HG03196 (cell line): ENCODE measurements around the gene UPF2.
"Not testable (repeated sequence)": the region's sequence is repeated elsewhere in the genome, so short reads cannot be mapped to it uniquely, and the experiment has no call there.

Source experiments
- ATAC-seq: cut with Tn5 transposase; IDR thresholded peaks from one replicate; pipeline ENCODE4 v1.9.1; 2021; ENCODE audit not compliant: unreplicated experiment

UPF2 gene

GRCh38 chr10:12042797-12043651, at the start of gene UPF2:
Gene UPF2, minus strand, starts transcription at chr10:12042809. Its CDS starts 7,386 bp downstream, at chr10:12035423.
- peak; percentile 66 for ATAC-seq

- ATAC-seq: no peak
Observed at GRCh38 chr10:12091421-12091820, 48.8 kb upstream of the UPF2 start.

- ATAC-seq: no peak
Observed at GRCh38 chr10:12088919-12089318, 46.3 kb upstream of the UPF2 start.

DNA sequence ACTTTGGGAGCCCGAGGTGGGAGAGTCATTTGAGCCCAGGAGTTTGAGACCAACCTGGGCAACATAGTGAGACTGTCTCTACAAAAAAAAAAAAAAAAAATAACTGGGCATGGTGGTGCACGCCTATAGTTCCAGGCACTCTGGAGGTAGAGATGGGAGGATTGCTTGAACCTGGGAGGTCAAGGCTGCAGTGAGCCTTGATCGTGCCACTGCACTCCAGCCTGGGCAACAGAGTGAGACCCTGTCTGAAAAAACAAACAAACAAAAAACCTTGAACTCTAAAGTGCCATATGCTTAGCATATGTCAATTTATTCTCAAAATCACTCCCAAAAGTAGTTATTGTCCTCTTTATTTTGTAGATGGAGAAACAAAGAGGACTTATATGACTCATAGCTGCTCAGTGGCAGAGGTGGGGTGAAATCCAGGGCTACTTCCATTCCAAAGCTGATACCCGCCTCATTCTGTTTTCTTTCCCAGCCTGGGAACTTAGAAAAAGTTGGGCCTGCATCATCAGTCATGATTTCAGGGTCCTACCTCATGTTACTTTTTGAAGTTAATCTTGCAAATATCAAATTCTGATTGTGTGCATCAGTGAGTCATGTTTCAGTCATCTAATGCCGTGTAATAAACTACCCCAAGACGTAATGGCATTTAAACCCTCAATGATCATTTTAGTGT, 39.4 kb upstream of the UPF2 start:
- ATAC-seq: no peak

- ATAC-seq: no peak
Observed at GRCh38 chr10:12081470-12081869, 38.9 kb upstream of the UPF2 start.

DNA sequence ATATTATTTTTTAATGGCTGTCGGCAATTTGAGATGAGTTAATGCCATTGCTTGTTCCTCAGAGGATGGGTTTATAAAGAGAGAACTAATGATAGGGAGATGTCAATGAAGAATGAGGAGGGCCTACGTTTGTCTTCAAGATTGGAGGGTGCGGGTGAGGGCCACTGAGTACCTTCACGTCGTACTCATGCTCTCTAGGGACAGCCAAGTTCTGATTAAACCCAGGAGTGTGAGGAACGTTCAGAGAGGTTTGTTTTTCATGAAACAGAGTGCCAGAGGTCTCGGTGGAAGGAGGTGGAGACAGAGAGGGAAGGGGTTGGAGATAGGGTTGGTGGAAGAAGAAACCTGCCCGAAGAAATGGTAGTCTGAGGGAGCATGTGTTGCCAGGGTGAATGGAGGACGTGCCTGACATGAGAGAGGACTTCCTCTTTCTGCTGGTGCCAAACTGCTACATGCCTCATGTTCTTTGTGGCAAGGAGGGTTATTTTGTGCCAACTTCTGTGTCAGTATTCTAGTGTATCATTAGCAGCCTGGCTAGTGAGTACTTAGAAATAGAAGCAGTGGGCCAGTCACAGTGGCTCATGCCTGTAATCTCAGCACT, 35.1 kb upstream of the UPF2 start:
- ATAC-seq: no peak

GRCh38 chr10:12073526-12073925, 30.9 kb upstream of the UPF2 start:
- no peak for ATAC-seq

DNA sequence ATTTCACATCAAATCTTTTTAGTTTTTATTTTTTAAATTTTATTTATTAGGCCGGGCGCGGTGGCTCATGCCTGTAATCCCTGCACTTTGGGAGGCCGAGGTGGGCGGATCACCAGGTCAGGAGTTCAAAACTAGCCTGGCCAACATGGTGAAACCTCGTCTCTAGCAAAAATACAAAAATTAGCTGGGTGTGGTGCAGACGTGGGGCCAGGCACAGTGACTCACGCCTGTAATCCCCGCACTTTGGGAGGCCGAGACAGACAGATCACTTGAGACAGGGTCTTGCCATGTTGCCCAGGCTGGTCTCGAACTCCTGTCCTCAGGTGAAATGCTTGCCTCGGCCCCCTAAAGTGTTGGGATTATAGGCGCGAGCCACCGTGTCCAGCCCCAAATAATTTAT, 28.8 kb upstream of the UPF2 start:
- not testable (repeated sequence) for ATAC-seq

DNA sequence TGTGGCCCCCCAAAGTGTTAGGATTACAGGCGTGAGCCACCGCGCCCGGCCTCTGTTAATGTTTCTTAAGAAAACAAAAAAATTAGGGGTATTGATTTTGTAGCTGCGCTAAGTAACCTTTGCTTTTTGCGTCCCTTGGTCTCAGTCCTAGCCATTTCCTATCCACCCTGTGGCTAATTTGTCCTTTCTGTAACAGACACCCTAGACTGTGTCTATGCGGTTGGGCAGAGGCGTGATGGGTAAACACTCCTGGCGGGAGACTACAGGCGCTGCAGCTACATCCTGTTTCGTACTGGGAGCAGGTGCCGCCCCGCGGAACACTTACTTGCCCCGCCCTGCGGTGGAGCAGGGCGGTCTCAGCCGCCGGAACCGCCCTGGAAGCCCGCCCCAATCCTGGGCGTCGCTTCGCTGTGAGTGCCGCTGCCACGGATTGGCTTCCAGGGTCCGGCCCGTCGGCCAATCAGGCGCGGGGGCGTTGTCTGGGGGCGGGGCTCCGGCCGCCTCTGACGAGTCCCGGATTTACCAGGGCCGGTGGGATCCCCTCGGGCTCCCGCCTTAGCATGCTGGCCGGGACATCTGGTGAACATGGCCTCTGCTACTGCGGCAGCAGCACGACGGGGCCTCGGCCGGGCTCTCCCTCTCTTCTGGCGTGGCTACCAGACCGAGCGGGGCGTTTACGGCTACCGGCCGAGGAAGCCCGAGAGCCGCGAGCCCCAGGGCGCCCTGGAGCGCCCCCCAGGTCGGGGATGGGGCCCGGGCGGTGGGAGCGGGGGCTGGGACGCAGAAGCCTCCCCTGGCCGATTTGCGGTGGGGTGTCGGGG, 26.1 kb upstream of the UPF2 start, which contains the start of gene DHTKD1:
Gene DHTKD1, plus strand, starts transcription at position 506 of the 821 bp plus-strand sequence. Its CDS starts 80 bp downstream, at position 586.
- ATAC-seq: peak; percentile 96

DNA sequence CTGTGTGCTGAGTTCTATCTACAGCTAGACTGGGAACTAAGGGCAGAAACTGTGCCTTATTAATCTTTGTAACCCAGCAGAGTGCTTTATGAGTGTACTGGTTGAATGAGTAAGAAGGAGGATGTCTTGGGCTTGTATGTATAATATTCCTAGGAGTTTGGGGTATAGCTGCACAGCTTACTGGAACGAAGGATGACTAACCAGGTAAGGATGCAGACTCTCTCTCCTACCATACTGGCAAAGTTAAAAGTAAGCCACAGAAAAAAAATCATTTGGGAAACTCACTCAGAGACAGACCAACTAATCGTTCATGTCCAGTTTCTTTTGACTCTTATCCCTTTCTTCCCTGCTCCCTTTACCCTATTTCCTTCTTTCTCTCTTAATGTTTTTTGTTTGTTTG, 24.7 kb upstream of the UPF2 start:
- ATAC-seq: no peak

GRCh38 chr10:12063483-12063818, 20.8 kb upstream of the UPF2 start:
- ATAC-seq: no peak

DNA sequence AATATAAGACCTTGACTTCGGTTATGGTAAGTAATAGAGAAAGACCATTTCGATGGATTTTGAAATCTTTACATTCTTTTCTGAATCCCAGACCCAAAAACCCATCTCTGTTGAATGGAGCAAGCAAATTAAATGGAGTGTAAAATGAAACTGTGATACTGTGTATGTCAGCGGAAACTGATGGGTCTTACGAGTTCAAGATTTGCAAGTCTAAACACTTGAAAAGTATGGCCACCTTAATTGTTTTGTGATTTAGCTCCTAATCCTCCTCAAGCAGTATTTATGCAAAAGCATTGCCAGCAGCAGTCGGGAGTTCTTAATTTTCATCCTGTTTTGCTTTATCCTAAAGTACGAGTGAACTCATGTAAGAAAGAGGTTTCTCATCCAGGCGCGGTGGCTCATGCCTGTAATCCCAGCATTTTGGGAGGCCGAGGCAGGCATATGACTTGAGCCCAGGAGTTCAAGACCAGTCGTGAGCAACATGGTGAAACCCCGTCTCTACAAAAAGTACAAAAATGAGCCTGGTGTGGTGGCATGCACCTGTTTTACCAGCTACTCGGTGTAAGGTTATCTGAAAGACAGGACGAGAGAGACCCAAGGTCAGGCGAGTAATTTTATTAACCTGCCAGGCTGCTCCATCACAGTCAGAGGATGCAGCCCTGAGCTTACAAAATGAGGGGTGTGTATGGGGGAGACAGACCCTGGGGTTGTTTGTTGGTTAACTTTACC, 20.3 kb upstream of the UPF2 start:
- no peak for ATAC-seq

DNA sequence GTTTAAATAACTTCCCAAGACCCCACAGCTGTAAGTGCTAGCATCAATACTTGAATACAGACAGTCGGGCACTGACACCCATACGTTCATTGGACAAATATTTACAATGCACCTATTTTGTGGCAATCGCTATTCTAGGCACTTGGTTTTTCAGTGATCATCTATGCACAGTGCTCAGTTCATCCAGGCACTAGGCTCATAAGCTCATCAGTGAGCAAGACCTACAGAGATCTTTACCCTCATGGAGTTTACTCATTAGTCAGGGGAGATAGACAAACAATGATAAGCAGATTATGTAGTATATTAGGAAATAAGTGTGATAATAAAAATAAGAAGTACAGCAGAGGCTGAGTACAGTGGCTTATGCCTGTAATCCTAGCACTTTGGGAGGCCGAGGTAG, 18.5 kb upstream of the UPF2 start:
- no peak for ATAC-seq

- ATAC-seq: no peak
Observed at GRCh38 chr10:12056748-12057147, 14.1 kb upstream of the UPF2 start.

DNA sequence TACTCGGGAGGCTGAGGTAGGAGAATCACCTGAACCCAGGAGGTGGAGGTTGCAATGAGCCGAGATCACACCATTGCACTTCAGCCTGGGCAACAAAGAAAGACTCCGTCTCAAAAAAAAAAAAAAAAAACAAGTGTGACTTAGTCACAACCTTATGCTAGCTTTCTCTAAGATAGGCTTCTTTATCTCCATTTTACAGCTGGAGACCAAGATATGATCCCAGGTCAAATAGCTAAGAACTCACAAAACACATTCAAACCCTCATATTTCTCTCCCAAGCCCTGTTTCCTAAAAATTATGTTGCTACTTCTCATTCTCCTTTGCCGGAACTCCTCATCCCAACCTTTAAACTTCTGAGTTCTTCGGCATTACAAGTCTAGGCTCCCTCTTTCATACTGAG, 13.1 kb upstream of the UPF2 start:
- ATAC-seq: no peak

DNA sequence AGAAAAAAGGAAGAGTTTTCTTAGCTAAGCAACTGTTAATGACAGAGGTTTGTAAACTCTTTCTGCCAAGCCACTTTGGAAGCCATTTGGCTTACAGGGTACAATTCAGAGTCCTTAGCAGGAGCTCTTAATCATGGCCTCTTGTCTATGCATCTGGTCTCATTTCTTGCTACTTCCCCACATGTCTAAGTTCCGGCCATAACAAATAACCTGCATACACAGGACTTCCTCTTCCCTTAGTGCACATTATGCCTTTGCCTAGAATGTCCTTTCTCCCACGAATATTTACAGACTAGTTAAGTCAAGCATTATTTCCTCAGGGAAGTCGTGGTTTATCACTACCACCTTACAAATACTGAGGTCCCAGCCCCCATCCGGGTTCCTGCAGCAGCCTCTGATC, 8.6 kb upstream of the UPF2 start:
- ATAC-seq: no peak

DNA sequence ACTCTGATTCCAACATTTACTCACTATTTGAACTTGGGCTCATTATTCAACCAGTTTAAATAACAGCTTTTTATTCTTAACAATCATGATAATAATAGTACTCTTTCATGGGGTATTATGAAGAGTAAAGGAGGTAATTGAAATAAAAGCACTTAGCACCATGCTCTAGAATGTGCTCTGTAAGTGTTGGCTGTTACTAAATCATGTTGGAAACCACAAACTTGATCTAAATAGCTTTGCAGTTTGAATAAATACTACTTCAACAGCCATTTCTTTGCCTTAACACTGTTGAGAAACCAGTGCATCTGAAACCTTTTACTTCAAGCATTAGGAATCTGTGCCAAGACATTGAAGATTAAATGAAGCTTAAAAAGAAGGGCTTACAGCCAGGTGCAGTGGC, 7.9 kb upstream of the UPF2 start:
- no peak for ATAC-seq

DNA sequence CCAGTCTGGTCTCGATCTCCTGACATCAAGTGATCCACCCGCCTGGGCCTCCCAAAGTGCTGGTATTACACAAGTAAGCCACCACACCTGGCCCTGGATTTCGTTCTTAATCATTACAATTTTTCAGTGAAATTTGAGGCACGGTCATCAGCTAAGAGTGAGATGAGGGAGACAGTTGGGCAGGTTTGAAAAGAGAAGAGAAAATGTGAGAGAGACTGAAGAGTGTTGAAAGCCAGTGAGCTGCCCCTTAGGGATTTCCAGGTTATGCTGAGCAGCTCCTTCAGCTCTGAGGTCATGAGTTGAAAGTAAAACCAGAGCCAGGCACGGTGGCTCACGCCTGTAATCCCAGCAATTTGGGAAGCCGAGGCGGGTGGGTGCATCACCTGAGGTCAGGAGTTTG, 5.9 kb upstream of the UPF2 start:
- ATAC-seq: no peak

DNA sequence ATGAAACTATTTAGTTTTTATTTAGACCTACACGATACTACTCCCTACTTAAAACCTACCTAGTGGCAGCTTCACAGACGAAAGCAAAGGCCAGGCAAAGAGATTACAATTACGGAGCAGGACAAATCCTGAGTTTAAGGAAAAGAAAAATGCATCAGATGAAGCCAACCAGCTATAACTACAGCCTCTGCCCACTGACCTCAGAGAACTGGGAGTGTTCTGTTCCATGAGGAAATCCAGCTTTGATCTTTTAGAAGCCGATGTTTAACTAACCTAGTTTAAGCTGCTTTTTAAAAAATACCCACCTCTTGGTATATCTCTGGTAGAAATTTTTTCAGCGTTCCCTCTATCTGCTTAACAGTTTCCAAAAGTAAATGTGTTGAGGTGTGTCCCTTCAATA, 3.0 kb upstream of the UPF2 start:
- no peak for ATAC-seq

- no peak for ATAC-seq
Observed at GRCh38 chr10:12042409-12042796, 206 bp downstream of the UPF2 start.
